ENCODE data around the gene SAPCD1. TPM values are rescaled to one million over a fixed set of nuclear protein-coding genes. Genes with fewer than 3 reads are reported as not detected.

Gene SAPCD1
- total RNA-seq, 1 donor from 2014 or later = 1.2 TPM

DNA sequence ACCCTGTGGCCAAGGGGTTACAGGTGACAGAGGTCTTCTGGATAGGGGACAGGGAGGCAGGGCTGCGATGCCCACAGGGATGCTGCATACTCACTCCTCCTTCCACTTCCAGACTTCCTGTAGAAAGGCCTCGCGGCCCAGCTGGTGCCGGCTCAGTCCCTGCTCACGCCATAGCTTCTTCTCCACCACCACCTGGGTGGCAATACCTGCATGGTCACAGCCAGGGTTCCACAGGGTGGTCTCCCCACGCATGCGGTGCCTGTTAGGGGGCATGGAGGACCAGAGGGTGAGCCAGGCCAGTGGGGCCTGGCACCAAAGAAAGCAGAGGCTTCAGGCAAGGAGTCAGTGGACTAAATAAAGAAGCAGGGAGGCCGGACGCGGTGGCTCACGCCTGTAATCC is 23.0 kb downstream of the SAPCD1 start:
- H4K20me1 ChIP-seq (ENCODE audit: insufficient read depth, low read length) = peaks cover 5% of the 10 kb centered on the region
- Mint-ChIP-seq H3K27ac (ENCODE audit: unreplicated experiment) (no peak overlapping the region), H3K9me3 (ENCODE audit: unreplicated experiment) (no peaks in the 10 kb centered on the region), H3K4me3 (ENCODE audit: unreplicated experiment) (no peak overlapping the region), H3K27me3 (ENCODE audit: low read depth, unreplicated experiment) (no peaks in the 10 kb centered on the region), H3K36me3 (ENCODE audit: low read depth, unreplicated experiment) (peaks cover 17% of the 10 kb centered on the region), H3K4me1 (ENCODE audit: low read depth, unreplicated experiment) (no peaks in the 10 kb centered on the region)
- no peaks in the 10 kb centered on the region for H3K9me3 ChIP-seq (ENCODE audit: insufficient read depth, low read depth, low read length)
- H2AFZ ChIP-seq (ENCODE audit: low read depth, low read length) = no peak overlapping the region
- H3K4me1 ChIP-seq (ENCODE audit: insufficient read depth, low read length) = no peaks in the 10 kb centered on the region
- H3K4me2 ChIP-seq (ENCODE audit: low read length) = no peak overlapping the region
- H3K27ac ChIP-seq (ENCODE audit: low read depth, low read length) = no peak overlapping the region
- TF ChIP-seq, protein P1, sequence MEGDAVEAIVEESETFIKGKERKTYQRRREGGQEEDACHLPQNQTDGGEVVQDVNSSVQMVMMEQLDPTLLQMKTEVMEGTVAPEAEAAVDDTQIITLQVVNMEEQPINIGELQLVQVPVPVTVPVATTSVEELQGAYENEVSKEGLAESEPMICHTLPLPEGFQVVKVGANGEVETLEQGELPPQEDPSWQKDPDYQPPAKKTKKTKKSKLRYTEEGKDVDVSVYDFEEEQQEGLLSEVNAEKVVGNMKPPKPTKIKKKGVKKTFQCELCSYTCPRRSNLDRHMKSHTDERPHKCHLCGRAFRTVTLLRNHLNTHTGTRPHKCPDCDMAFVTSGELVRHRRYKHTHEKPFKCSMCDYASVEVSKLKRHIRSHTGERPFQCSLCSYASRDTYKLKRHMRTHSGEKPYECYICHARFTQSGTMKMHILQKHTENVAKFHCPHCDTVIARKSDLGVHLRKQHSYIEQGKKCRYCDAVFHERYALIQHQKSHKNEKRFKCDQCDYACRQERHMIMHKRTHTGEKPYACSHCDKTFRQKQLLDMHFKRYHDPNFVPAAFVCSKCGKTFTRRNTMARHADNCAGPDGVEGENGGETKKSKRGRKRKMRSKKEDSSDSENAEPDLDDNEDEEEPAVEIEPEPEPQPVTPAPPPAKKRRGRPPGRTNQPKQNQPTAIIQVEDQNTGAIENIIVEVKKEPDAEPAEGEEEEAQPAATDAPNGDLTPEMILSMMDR (IDR thresholded peaks at IDR 0.05; ENCODE audit: insufficient read depth, low read depth, low read length) = no peak
- no peak for TF ChIP-seq EZH2 (IDR thresholded peaks at IDR 0.05; ENCODE audit: insufficient read depth, low read length)
- H3K4me3 ChIP-seq (ENCODE audit: insufficient read depth, low read depth, low read length) = no peak overlapping the region
- no peak for FAIRE-seq
- H3K27me3 ChIP-seq (ENCODE audit: insufficient read depth, low read length) = no peaks in the 10 kb centered on the region
- H3K79me2 ChIP-seq (ENCODE audit: insufficient read depth, low read length) = peaks cover 6% of the 10 kb centered on the region
- peaks cover 26% of the 10 kb centered on the region for H3K36me3 ChIP-seq (ENCODE audit: insufficient read depth, low read length)
- DNase-seq (ENCODE audit: low read depth) = no peak
- no peak overlapping the region for H3K9ac ChIP-seq (ENCODE audit: low read length)

DNA sequence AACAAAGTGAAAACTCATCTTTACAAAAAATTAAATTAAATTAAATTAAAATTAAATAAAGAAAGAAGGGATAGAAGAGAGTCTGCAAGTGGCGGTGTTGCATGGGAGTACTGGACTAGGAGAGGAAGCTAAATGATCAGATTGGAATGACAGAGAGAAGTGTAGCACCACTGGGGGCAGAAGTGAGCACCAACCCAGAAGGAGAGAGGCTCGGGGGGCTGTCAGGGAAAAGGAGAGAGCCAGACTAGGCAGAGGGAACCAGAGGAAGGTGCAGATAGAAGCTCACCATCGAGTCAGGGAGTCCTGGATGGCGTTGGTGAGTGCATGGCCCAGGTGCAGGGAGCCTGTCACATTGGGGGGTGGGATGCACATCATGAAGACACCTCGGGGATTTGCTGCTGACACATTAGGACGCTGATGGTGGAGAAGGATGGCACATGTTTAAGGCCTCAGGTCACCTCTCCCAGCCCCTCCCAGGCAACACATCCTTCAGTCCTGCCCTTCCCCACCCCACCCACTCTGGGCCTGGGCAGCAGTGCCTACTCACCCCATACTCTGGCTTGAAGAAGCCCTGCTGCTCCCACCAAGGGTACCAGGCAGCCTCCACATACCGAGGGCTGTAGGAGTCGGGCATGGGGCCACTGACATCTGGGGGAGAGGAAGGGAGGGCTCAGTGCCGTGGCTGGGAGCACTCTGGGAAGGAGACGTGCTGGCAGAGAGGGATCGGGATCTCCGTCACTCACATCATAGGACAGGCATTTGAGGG is 29.1 kb downstream of the SAPCD1 start:
- H3K4me1 Mint-ChIP-seq (ENCODE audit: low read depth, unreplicated experiment) = peaks cover 11% of the 10 kb centered on the region
- no peak overlapping the region for H3K4me3 ChIP-seq (ENCODE audit: insufficient read depth, low read depth, low read length)
- TF ChIP-seq, protein P1 (IDR thresholded peaks at IDR 0.05; ENCODE audit: insufficient read depth, low read depth, low read length) = peak; percentile 55
- TF ChIP-seq EZH2 (IDR thresholded peaks at IDR 0.05; ENCODE audit: insufficient read depth, low read length) = no peak
- DNase-seq (ENCODE audit: low read depth) (no peak), FAIRE-seq (no peak)
- no peak overlapping the region for H3K4me2 ChIP-seq (ENCODE audit: low read length)
- no peak overlapping the region for H3K27ac ChIP-seq (ENCODE audit: low read depth, low read length)
- peaks cover 11% of the 10 kb centered on the region for H4K20me1 ChIP-seq (ENCODE audit: insufficient read depth, low read length)
- H3K27me3 Mint-ChIP-seq (ENCODE audit: low read depth, unreplicated experiment) = no peaks in the 10 kb centered on the region
- H3K27ac Mint-ChIP-seq (ENCODE audit: unreplicated experiment) = no peak overlapping the region
- H3K9ac ChIP-seq (ENCODE audit: low read length) = no peak overlapping the region
- H2AFZ ChIP-seq (ENCODE audit: low read depth, low read length) = no peak overlapping the region
- no peaks in the 10 kb centered on the region for H3K9me3 Mint-ChIP-seq (ENCODE audit: unreplicated experiment)
- peaks cover 21% of the 10 kb centered on the region for H3K4me1 ChIP-seq (ENCODE audit: insufficient read depth, low read length)
- peaks cover 10% of the 10 kb centered on the region for H3K36me3 Mint-ChIP-seq (ENCODE audit: low read depth, unreplicated experiment)
- H3K4me3 Mint-ChIP-seq (ENCODE audit: unreplicated experiment) = peak overlapping the region; percentile 70
- no peaks in the 10 kb centered on the region for H3K9me3 ChIP-seq (ENCODE audit: insufficient read depth, low read depth, low read length)
- H3K36me3 ChIP-seq (ENCODE audit: insufficient read depth, low read length) = peaks cover 18% of the 10 kb centered on the region
- H3K79me2 ChIP-seq (ENCODE audit: insufficient read depth, low read length) = peaks cover 47% of the 10 kb centered on the region
- H3K27me3 ChIP-seq (ENCODE audit: insufficient read depth, low read length) = no peaks in the 10 kb centered on the region

DNA sequence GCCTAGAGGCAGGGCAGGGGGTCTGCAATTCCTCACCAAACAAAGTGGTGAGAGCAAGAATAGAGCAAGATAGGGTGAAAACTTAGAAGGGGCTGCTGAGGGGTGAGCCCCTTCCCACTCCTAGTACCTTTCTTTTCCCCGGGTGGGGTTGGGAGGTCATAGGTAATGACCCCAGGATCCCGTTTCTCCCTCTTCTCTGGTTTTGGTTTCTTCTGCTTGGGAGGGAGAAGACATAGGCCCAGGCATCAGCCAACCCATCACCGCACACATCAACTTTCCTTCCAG is 29.6 kb downstream of the SAPCD1 start:
- peaks cover 47% of the 10 kb centered on the region for H3K79me2 ChIP-seq (ENCODE audit: insufficient read depth, low read length)
- H3K9me3 Mint-ChIP-seq (ENCODE audit: unreplicated experiment) = no peaks in the 10 kb centered on the region
- H3K27ac Mint-ChIP-seq (ENCODE audit: unreplicated experiment) = no peak overlapping the region
- peaks cover 10% of the 10 kb centered on the region for H3K36me3 Mint-ChIP-seq (ENCODE audit: low read depth, unreplicated experiment)
- TF ChIP-seq EZH2 (IDR thresholded peaks at IDR 0.05; ENCODE audit: insufficient read depth, low read length) = no peak
- TF ChIP-seq, protein P1 (IDR thresholded peaks at IDR 0.05; ENCODE audit: insufficient read depth, low read depth, low read length) = no peak
- peaks cover 19% of the 10 kb centered on the region for H3K36me3 ChIP-seq (ENCODE audit: insufficient read depth, low read length)
- H3K27ac ChIP-seq (ENCODE audit: low read depth, low read length) = no peak overlapping the region
- DNase-seq (ENCODE audit: low read depth) (no peak), FAIRE-seq (no peak)
- peak overlapping the region; percentile 20 for H3K9ac ChIP-seq (ENCODE audit: low read length)
- H3K4me2 ChIP-seq (ENCODE audit: low read length) = peak overlapping the region; percentile 89
- no peak overlapping the region for H2AFZ ChIP-seq (ENCODE audit: low read depth, low read length)
- no peaks in the 10 kb centered on the region for H3K27me3 ChIP-seq (ENCODE audit: insufficient read depth, low read length)
- H3K4me1 ChIP-seq (ENCODE audit: insufficient read depth, low read length) = peaks cover 21% of the 10 kb centered on the region
- peak overlapping the region; percentile 34 for H3K4me3 Mint-ChIP-seq (ENCODE audit: unreplicated experiment)
- H3K9me3 ChIP-seq (ENCODE audit: insufficient read depth, low read depth, low read length) = no peaks in the 10 kb centered on the region
- no peak overlapping the region for H3K4me3 ChIP-seq (ENCODE audit: insufficient read depth, low read depth, low read length)
- H4K20me1 ChIP-seq (ENCODE audit: insufficient read depth, low read length) = peaks cover 11% of the 10 kb centered on the region
- no peaks in the 10 kb centered on the region for H3K27me3 Mint-ChIP-seq (ENCODE audit: low read depth, unreplicated experiment)
- H3K4me1 Mint-ChIP-seq (ENCODE audit: low read depth, unreplicated experiment) = peaks cover 11% of the 10 kb centered on the region

All from astrocyte (in vitro differentiated cells and primary cell).